ENCODE data around the gene KCNN3.

KCNN3 gene

GRCh38 chr1:154881820-154882535 is 11.9 kb upstream of the KCNN3 start:
- no peak for TF ChIP-seq CTCF (IDR thresholded peaks at IDR 0.05; ENCODE audit: borderline replicate concordance, control extremely low read depth, extremely low read depth, insufficient read depth, missing control alignments)
- DNase-seq (ENCODE audit: low spot score) = no peak
- in situ Hi-C loops (cut with MboI; ENCODE audit: low sequenced_read_pairs, unreplicated experiment) = loop anchor here (5.0 to 25.0 kb wide), 2 partner anchors 215 to 320 kb away; partner anchors contain the start of genes CHRNB2 and UBE2Q1

- no peak for TF ChIP-seq CTCF (IDR thresholded peaks at IDR 0.05; ENCODE audit: borderline replicate concordance, control extremely low read depth, extremely low read depth, insufficient read depth, missing control alignments)
- in situ Hi-C loops (cut with MboI; ENCODE audit: low sequenced_read_pairs, unreplicated experiment) = loop anchor here (5.0 to 25.0 kb wide), 2 partner anchors 213 to 318 kb away; partner anchors contain the start of genes CHRNB2 and UBE2Q1
- DNase-seq (ENCODE audit: low spot score) = no peak
Measured at GRCh38 chr1:154880671-154881070, 10.6 kb upstream of the KCNN3 start.

- DNase-seq (ENCODE audit: low spot score) = no peak
- in situ Hi-C loops (cut with MboI; ENCODE audit: low sequenced_read_pairs, unreplicated experiment) = loop anchor here (25.0 kb wide), 1 partner anchor 317 kb away; the partner anchor contains the start of genes CHRNB2 and UBE2Q1
- no peak for TF ChIP-seq CTCF (IDR thresholded peaks at IDR 0.05; ENCODE audit: borderline replicate concordance, control extremely low read depth, extremely low read depth, insufficient read depth, missing control alignments)
Measured at GRCh38 chr1:154879038-154879421, 8.9 kb upstream of the KCNN3 start.

GRCh38 chr1:154878371-154879037 is 8.4 kb upstream of the KCNN3 start:
- TF ChIP-seq CTCF (IDR thresholded peaks at IDR 0.05; ENCODE audit: borderline replicate concordance, control extremely low read depth, extremely low read depth, insufficient read depth, missing control alignments) = peak; percentile 94
- peak; percentile 87 for DNase-seq (ENCODE audit: low spot score)
- in situ Hi-C loops (cut with MboI; ENCODE audit: low sequenced_read_pairs, unreplicated experiment) = loop anchor here (25.0 kb wide), 1 partner anchor 316 kb away; the partner anchor contains the start of genes CHRNB2 and UBE2Q1

GRCh38 chr1:154877370-154877974 is 7.4 kb upstream of the KCNN3 start:
- TF ChIP-seq CTCF (IDR thresholded peaks at IDR 0.05; ENCODE audit: borderline replicate concordance, control extremely low read depth, extremely low read depth, insufficient read depth, missing control alignments) = no peak
- in situ Hi-C loops (cut with MboI; ENCODE audit: low sequenced_read_pairs, unreplicated experiment) = loop anchor here (25.0 kb wide), 1 partner anchor 315 kb away; the partner anchor contains the start of genes CHRNB2 and UBE2Q1

GRCh38 chr1:154876842-154877369 is 6.8 kb upstream of the KCNN3 start:
- no peak for DNase-seq (ENCODE audit: low spot score)
- in situ Hi-C loops (cut with MboI; ENCODE audit: low sequenced_read_pairs, unreplicated experiment) = loop anchor here (25.0 kb wide), 1 partner anchor 315 kb away; the partner anchor contains the start of genes CHRNB2 and UBE2Q1
- no peak for TF ChIP-seq CTCF (IDR thresholded peaks at IDR 0.05; ENCODE audit: borderline replicate concordance, control extremely low read depth, extremely low read depth, insufficient read depth, missing control alignments)

More at GRCh38 chr1:154877370-154877974, 7.4 kb upstream of the KCNN3 start:
- DNase-seq (ENCODE audit: low spot score) = no peak

Data from GM13976 (cell line).